SKM-1 treated with dmso at 0.1 percent for 144 hours (cell line): Measurements from ENCODE around the gene SYNRG.

Experiments used
- DNase-seq: peaks from one replicate; lab custom pipeline; 2025; ENCODE audit not compliant: unreplicated experiment; lab: John Stamatoyannopoulos, UW

SYNRG gene

GRCh38 chr17:37604556-37604955 lies 4.7 kb downstream of the SYNRG start:
- DNase-seq = no peak

DNA sequence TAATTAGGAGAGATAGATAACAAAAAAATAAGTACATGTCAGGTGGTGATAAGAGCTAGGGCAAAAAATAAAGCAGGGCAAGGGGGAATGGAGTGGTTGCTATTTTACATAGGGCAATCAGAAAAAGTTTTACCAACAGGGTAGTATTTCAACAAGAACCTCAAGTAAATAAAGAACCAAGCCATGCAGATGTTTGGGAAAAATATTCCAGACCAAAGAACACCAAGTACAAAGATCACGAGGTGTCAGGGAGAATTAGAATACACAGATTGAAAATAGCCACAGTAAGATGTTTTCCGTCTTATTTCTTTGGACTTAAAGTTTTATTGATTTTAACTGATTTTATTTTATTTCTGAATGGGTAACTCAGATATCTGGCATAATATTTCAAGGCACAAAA lies 11.1 kb downstream of the SYNRG start:
- no peak for DNase-seq

DNA sequence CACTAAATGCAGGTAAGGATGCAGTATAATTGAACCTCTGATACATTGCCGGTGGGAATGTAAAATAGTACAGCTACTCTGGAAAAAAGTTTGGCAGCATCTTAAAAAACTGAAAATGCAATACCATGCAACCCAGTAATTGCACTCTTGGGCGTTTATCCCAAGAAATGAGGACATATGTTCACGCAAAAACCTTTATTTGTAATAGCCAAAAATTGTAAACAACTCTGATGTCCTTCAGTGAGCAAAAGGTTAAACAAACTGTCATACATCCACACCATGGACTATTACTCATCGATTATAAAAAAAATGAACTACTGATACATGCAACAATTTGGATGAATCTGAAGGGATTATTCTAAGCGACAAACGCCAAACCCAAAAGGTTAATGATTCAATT lies 16.9 kb downstream of the SYNRG start:
- DNase-seq = no peak

- no peak for DNase-seq
These were observed 24.2 kb downstream of the SYNRG start for GRCh38 chr17:37585066-37585465.

DNA sequence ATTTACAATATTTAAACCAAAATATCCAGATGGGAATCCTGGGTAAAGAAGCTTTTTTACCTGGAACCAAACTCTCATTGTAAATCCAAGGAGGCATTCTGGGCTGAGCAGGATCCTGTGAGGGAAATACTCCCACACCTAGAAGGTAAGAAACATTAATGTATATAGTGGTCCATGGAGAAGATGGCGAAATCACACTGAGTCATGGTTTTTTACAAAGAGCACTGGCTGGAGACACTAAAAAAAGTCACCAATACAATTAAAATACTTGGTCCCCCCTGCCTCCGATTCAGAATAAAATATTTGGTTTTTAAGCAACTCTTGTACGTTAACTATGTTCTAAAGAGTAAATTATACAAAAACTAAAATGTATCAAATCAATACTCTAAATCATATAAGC lies 32.9 kb downstream of the SYNRG start:
- DNase-seq = no peak

- DNase-seq = no peak
These were observed 34.8 kb downstream of the SYNRG start for GRCh38 chr17:37574427-37574826.

GRCh38 chr17:37571674-37572073 lies 37.5 kb downstream of the SYNRG start:
- no peak for DNase-seq

- peak; percentile 4 for DNase-seq
These were observed 38.6 kb downstream of the SYNRG start for GRCh38 chr17:37570527-37571093.

DNA sequence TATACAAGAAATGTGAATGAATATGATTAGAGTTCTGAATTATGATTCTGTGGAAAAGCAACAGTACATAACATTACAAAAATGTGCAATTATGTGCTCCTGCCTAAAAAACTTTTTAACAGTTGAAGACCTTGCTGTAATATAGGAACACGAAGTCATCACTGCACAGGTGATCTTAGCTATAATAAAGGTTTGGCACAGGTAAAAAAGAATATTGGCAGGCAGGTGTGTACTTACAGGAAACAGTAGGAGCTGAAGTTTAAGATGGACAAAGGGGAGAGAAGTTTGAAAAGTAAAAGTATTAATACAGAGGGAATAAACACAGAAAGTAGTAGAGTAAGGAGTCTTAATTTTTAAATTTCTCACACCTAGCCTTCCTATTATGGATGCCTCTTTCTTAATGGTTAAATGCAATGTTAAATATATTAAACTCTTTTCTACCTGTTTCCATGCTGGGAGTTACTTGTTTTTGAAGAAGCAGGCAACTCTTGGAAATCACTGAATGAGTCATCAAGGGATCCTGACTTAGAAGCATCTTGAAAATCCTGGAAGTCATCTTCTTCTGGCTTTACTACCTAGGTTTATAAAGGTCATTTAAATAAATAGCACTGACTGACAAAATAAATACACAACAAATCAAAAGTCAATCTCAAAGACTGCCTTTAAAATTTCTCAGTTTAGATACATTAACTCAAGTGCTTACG lies 40.7 kb downstream of the SYNRG start:
- no peak for DNase-seq

- DNase-seq = no peak
These were observed 41.7 kb downstream of the SYNRG start for GRCh38 chr17:37567538-37567937.

DNA sequence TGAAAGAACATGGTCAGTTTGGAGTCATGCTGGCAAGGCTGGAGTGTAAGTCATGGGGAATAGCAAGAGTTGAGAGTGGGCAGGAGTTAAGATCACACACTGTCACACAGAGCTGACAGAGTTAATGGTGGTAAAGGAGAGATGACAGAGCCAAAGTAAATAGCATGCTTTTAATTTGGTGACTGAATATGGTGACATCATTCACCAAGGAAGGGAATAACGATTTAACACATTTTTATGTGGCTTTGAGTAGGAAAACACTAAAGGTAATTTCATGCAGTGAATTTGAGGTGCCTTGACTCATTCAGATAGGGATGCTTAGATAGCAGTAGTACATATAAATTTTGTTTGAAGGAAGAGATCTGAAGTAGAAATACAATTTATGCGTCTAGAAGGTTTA lies 42.1 kb downstream of the SYNRG start:
- DNase-seq = no peak

GRCh38 chr17:37564252-37564651 lies 45.0 kb downstream of the SYNRG start:
- DNase-seq = no peak

- no peak for DNase-seq
These were observed 47.0 kb downstream of the SYNRG start for GRCh38 chr17:37562016-37562745.

DNA sequence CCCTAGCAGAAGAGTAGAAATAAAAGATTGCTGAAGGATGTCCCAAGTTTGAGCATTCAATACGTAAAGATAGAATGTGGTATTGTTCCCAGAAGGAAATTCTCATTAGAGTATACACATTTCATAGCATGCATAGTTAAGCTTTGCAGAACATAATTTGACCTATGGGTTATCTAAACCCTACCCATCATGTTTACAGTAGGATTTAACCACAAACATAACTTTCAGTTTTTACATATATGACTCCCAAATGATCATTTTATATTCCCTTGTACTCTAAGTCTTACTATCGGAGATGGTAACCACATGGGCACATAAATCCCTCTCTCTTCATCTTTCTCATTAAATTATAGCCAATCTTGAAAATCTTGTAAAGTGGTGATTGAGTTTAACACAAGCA lies 50.9 kb downstream of the SYNRG start:
- no peak for DNase-seq

- DNase-seq = no peak
These were observed 51.7 kb downstream of the SYNRG start for GRCh38 chr17:37557482-37557881.

DNA sequence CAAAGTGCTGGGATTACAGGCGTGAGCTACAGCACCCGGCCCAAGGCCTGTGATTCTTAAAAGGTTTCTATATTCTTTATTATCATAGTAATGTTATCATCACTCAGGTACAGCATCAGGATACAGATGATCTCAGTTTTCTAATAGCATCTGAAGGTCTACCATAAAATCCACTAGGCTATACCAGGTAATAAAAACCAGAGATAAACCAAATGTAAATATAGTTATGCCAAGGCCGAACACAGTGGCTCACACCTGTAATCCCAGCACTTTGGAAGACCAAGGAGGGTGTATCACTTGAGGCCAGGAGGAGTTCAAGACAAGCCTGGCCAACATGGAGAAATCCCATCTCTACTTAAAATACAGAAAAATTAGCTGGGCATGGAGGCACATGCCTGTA lies 53.8 kb downstream of the SYNRG start:
- DNase-seq = no peak

GRCh38 chr17:37553401-37553966 lies 55.7 kb downstream of the SYNRG start:
- no peak for DNase-seq

DNA sequence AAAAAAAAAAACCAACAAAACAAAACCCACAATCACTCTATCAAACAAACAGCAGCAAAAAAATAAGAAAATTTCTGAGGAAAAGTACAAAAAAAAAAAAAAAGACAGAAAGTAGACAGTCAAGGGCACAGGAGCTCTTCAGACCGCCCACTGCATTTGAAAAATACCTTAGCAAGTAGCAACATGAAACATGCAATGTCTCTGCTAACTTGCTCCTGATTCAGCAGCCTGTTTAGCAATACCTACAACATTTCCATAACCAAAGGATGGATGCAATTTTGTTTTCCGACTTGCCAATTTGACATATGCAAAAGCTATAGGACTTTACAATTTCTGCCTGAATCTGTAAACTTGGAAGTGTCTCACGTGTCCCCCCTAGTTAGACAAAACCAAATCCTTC lies 57.4 kb downstream of the SYNRG start:
- no peak for DNase-seq

GRCh38 chr17:37547986-37548385 lies 61.2 kb downstream of the SYNRG start:
- no peak for DNase-seq

DNA sequence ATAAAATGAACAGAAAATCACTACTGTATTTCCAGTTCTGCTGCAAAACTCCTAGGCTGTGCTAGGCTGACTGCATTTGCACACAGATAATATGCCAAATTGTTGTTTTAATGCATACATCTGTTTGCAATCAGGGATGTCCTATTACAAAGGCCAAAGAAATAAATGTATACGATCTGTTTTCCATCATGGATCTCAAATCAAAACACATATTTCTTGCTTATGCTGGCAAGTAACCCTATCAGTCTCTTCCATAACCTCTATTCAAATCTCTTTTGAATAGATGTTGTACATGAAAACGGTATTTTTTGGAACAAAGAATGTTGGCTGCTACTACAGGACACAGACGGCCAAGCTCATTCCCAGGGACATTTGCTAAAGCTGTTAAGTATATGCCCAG lies 62.9 kb downstream of the SYNRG start:
- DNase-seq = no peak

DNA sequence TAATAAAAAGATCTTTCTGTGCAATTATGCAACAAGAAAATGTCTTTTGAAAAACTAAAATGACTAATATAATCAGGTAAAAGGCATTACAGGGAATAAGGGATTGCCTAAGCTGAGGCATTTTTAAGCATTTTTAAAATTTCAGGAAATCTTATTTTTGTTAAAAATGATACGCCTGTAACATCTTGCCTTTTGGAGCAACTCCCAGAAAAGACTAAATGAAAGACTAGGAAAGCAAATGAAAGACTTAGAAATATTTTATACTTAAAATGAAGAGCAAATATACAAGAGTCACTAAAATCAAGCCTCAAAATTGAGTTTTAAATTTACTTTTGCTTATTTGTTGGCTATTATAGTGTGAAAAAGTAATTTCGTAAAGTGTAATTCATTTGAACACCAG lies 63.7 kb downstream of the SYNRG start:
- DNase-seq = no peak

GRCh38 chr17:37543637-37544052 lies 65.6 kb downstream of the SYNRG start:
- no peak for DNase-seq
